Activated CD4-positive, alpha-beta T cell treated with anti-CD3 and anti-CD28 coated beads for 36 hours (primary cell): ENCODE data around the gene STEAP2. TPM values are rescaled to one million over a fixed set of nuclear protein-coding genes. Genes with fewer than 3 reads are reported as not detected.

ENCODE experiments used
- ATAC-seq: fragments of 200-7000 bp; cut with Tn5 transposase; one replicate; pipeline ENCODE4 v1.10.0; 2021; ENCODE audit warnings: mild to moderate bottlenecking, moderate library complexity
- CTCF ChIA-PET: fragments of 350-600 bp; sonication (Branson Sonifier 250); formaldehyde crosslinking; loops from one replicate; lab custom pipeline; 2021; ENCODE audit warnings: antibody characterized with exemption; lab: Charles Lee
- POLR2A ChIA-PET: fragments of 350-600 bp; sonication (Branson Sonifier 250); formaldehyde crosslinking; loops from one replicate; lab custom pipeline; 2021; ENCODE audit warnings: antibody characterized with exemption, inconsistent platforms; lab: Charles Lee
- DNase-seq: peaks from one replicate; pipeline ENCODE4 v3.0.0-alpha.2; 2020
- H3K27ac Mint-ChIP-seq: one replicate; pipeline ENCODE4 v1.8.0; 2021; ENCODE audit warnings: mixed read lengths
- H3K27me3 Mint-ChIP-seq: one replicate; pipeline ENCODE4 v1.8.0; 2021; ENCODE audit warnings: mixed read lengths
- H3K36me3 Mint-ChIP-seq: one replicate; pipeline ENCODE4 v1.8.0; 2021; ENCODE audit warnings: low read depth, mixed read lengths
- H3K4me1 Mint-ChIP-seq: one replicate; pipeline ENCODE4 v1.8.0; 2021; ENCODE audit warnings: mixed read lengths
- H3K4me3 Mint-ChIP-seq: one replicate; pipeline ENCODE4 v1.8.0; 2021; ENCODE audit warnings: mild to moderate bottlenecking, moderate library complexity, mixed read lengths
- H3K9me3 Mint-ChIP-seq: one replicate; pipeline ENCODE4 v1.8.0; 2021; ENCODE audit warnings: low read depth, mixed read lengths
- intact Hi-C, 2 experiments: fragments of 100-400 bp; cut with DNase I in 1 of 2; cut with micrococcal nuclease in 1 of 2; formaldehyde crosslinking; loops; one replicate each; pipeline versions ENCODE4 v1.14.2 to v1.15.1; 2022 to 2024; cut with DNase I, micrococcal nuclease
- total RNA-seq, 2 experiments: library from RNA; stranded (reverse); gene quantifications; one replicate each; pipeline ENCODE4 v1.2.3, GENCODE V29; 2021

The STEAP2 gene
- total RNA-seq, 2 experiments from 2014 or later = not detected

GRCh38 chr7:90222811-90223725, 11.5 kb downstream of the STEAP2 start:
- Mint-ChIP-seq H3K27ac (no peak overlapping the region), H3K27me3 (peaks cover 23% of the 10 kb centered on the region), H3K4me3 (no peak overlapping the region), H3K9me3 (peaks cover 1% of the 10 kb centered on the region), H3K4me1 (no peaks in the 10 kb centered on the region), H3K36me3 (no peaks in the 10 kb centered on the region)
- ChIA-PET POLR2A (no interaction called here), CTCF (interaction anchor here (1.0 kb wide), 1 partner anchor 205 kb away, joined by 4 read pairs; no protein-coding TSS in a partner anchor)
- no peak for ATAC-seq
- intact Hi-C loops = no loop called here
- DNase-seq = no peak

- Mint-ChIP-seq H3K27ac (no peak overlapping the region), H3K4me3 (no peak overlapping the region), H3K27me3 (peaks cover 26% of the 10 kb centered on the region), H3K36me3 (no peaks in the 10 kb centered on the region), H3K4me1 (no peaks in the 10 kb centered on the region), H3K9me3 (no peaks in the 10 kb centered on the region)
- ATAC-seq (no peak), DNase-seq (no peak)
- POLR2A ChIA-PET = no interaction called here
- CTCF ChIA-PET = interaction anchor here (0.6 to 1.0 kb wide), 2 partner anchors 14 to 203 kb away, joined by 4 read pairs; no protein-coding TSS in a partner anchor
- intact Hi-C loops = no loop called here
Measured at GRCh38 chr7:90224195-90224594, 12.7 kb downstream of the STEAP2 start.

GRCh38 chr7:90225181-90225580, 13.6 kb downstream of the STEAP2 start:
- peaks cover 22% of the 10 kb centered on the region for H3K27me3 Mint-ChIP-seq
- no peaks in the 10 kb centered on the region for H3K9me3 Mint-ChIP-seq
- H3K27ac Mint-ChIP-seq = no peak overlapping the region
- no peaks in the 10 kb centered on the region for H3K36me3 Mint-ChIP-seq
- no peak overlapping the region for H3K4me3 Mint-ChIP-seq
- intact Hi-C loops = no loop called here
- no peak for ATAC-seq
- CTCF ChIA-PET = no interaction called here
- H3K4me1 Mint-ChIP-seq = no peaks in the 10 kb centered on the region
- no peak for DNase-seq
- POLR2A ChIA-PET = no interaction called here

GRCh38 chr7:90225601-90226000, 14.1 kb downstream of the STEAP2 start:
- H3K9me3 Mint-ChIP-seq = no peaks in the 10 kb centered on the region
- POLR2A ChIA-PET = no interaction called here
- no peak overlapping the region for H3K4me3 Mint-ChIP-seq
- H3K27ac Mint-ChIP-seq = no peak overlapping the region
- H3K4me1 Mint-ChIP-seq = no peaks in the 10 kb centered on the region
- CTCF ChIA-PET = no interaction called here
- peaks cover 18% of the 10 kb centered on the region for H3K27me3 Mint-ChIP-seq
- intact Hi-C loops = no loop called here
- H3K36me3 Mint-ChIP-seq = no peaks in the 10 kb centered on the region
- DNase-seq (no peak), ATAC-seq (no peak)

GRCh38 chr7:90227259-90227658, 15.7 kb downstream of the STEAP2 start:
- Mint-ChIP-seq H3K9me3 (no peaks in the 10 kb centered on the region), H3K4me3 (no peak overlapping the region), H3K27ac (no peak overlapping the region), H3K36me3 (no peaks in the 10 kb centered on the region), H3K4me1 (no peaks in the 10 kb centered on the region), H3K27me3 (peaks cover 15% of the 10 kb centered on the region)
- DNase-seq (no peak), ATAC-seq (no peak)
- ChIA-PET POLR2A (no interaction called here), CTCF (no interaction called here)
- intact Hi-C loops = no loop called here

GRCh38 chr7:90229682-90230081, 18.1 kb downstream of the STEAP2 start:
- no peak for DNase-seq

GRCh38 chr7:90230834-90231233, 19.3 kb downstream of the STEAP2 start:
- Mint-ChIP-seq H3K27me3 (peaks cover 10% of the 10 kb centered on the region), H3K4me3 (no peak overlapping the region), H3K9me3 (no peaks in the 10 kb centered on the region), H3K4me1 (no peaks in the 10 kb centered on the region), H3K36me3 (no peaks in the 10 kb centered on the region), H3K27ac (no peak overlapping the region)
- CTCF ChIA-PET = interaction anchor here (1.3 kb wide), 1 partner anchor 40 kb away, joined by 3 read pairs; no protein-coding TSS in a partner anchor
- DNase-seq (no peak), ATAC-seq (no peak)
- intact Hi-C loops = no loop called here
- POLR2A ChIA-PET = no interaction called here

More at GRCh38 chr7:90229682-90230081, 18.1 kb downstream of the STEAP2 start:
- peaks cover 13% of the 10 kb centered on the region for H3K27me3 Mint-ChIP-seq
- ATAC-seq = no peak
- no peaks in the 10 kb centered on the region for H3K4me1 Mint-ChIP-seq
- H3K4me3 Mint-ChIP-seq = no peak overlapping the region
- no peaks in the 10 kb centered on the region for H3K36me3 Mint-ChIP-seq
- intact Hi-C loops = no loop called here
- ChIA-PET POLR2A (no interaction called here), CTCF (interaction anchor here (0.9 to 1.0 kb wide), 2 partner anchors 18 to 76 kb away, joined by 3 read pairs; partner anchors contain the start of genes STEAP1 and STEAP2)
- H3K27ac Mint-ChIP-seq = no peak overlapping the region
- H3K9me3 Mint-ChIP-seq = no peaks in the 10 kb centered on the region

- no peaks in the 10 kb centered on the region for H3K36me3 Mint-ChIP-seq
- intact Hi-C loops = no loop called here
- POLR2A ChIA-PET = no interaction called here
- H3K4me1 Mint-ChIP-seq = no peaks in the 10 kb centered on the region
- DNase-seq (no peak), ATAC-seq (no peak)
- H3K27me3 Mint-ChIP-seq = peaks cover 10% of the 10 kb centered on the region
- H3K9me3 Mint-ChIP-seq = no peaks in the 10 kb centered on the region
- no peak overlapping the region for H3K4me3 Mint-ChIP-seq
- CTCF ChIA-PET = interaction anchor here (1.3 kb wide), 1 partner anchor 40 kb away, joined by 3 read pairs; no protein-coding TSS in a partner anchor
- no peak overlapping the region for H3K27ac Mint-ChIP-seq
Measured at GRCh38 chr7:90231304-90231703, 19.8 kb downstream of the STEAP2 start.

GRCh38 chr7:90232430-90232829, 20.9 kb downstream of the STEAP2 start:
- intact Hi-C loops = no loop called here
- ATAC-seq (no peak), DNase-seq (no peak)
- Mint-ChIP-seq H3K27me3 (peaks cover 7% of the 10 kb centered on the region), H3K9me3 (no peaks in the 10 kb centered on the region), H3K4me1 (no peaks in the 10 kb centered on the region), H3K4me3 (no peak overlapping the region), H3K27ac (no peak overlapping the region), H3K36me3 (no peaks in the 10 kb centered on the region)
- CTCF ChIA-PET = no interaction called here
- POLR2A ChIA-PET = no interaction called here

GRCh38 chr7:90233569-90233968, 22.0 kb downstream of the STEAP2 start:
- POLR2A ChIA-PET = no interaction called here

GRCh38 chr7:90236721-90237289, 25.3 kb downstream of the STEAP2 start:
- ChIA-PET CTCF (no interaction called here), POLR2A (no interaction called here)
- Mint-ChIP-seq H3K9me3 (no peaks in the 10 kb centered on the region), H3K4me3 (no peak overlapping the region), H3K4me1 (no peaks in the 10 kb centered on the region), H3K27ac (no peak overlapping the region), H3K27me3 (peaks cover 2% of the 10 kb centered on the region), H3K36me3 (no peaks in the 10 kb centered on the region)
- intact Hi-C loops = no loop called here
- DNase-seq (no peak), ATAC-seq (no peak)

More at GRCh38 chr7:90233569-90233968, 22.0 kb downstream of the STEAP2 start:
- Mint-ChIP-seq H3K9me3 (no peaks in the 10 kb centered on the region), H3K36me3 (no peaks in the 10 kb centered on the region), H3K4me3 (no peak overlapping the region), H3K4me1 (no peaks in the 10 kb centered on the region), H3K27ac (no peak overlapping the region), H3K27me3 (peaks cover 6% of the 10 kb centered on the region)
- ATAC-seq (no peak), DNase-seq (no peak)
- CTCF ChIA-PET = no interaction called here
- intact Hi-C loops = no loop called here
